Activated B cell treated with CpG ODN at 0.5 μM for 24 hours (primary cell): ENCODE results near the gene OBSCN. TPM values are rescaled to one million over a fixed set of nuclear protein-coding genes. Genes with fewer than 3 reads are reported as not detected.

ENCODE experiments used
- ATAC-seq: fragments of 200-7000 bp; cut with Tn5 transposase; one replicate; pipeline ENCODE4 v1.10.0; 2021; ENCODE audit warnings: low read depth, mild to moderate bottlenecking, moderate library complexity
- CTCF ChIA-PET: fragments of 350-600 bp; sonication (Branson Sonifier 250); formaldehyde crosslinking; loops from one replicate; lab custom pipeline; 2021; ENCODE audit warnings: antibody characterized with exemption; lab: Charles Lee
- POLR2A ChIA-PET: fragments of 350-600 bp; sonication (Branson Sonifier 250); formaldehyde crosslinking; loops from one replicate; lab custom pipeline; 2021; ENCODE audit warnings: antibody characterized with exemption; lab: Charles Lee
- DNase-seq: peaks from one replicate; pipeline ENCODE4 v3.0.0; 2022
- H3K27ac Mint-ChIP-seq: one replicate; pipeline ENCODE4 v1.8.0; 2020; ENCODE audit warnings: mixed read lengths
- H3K27me3 Mint-ChIP-seq: one replicate; pipeline ENCODE4 v1.8.0; 2021; ENCODE audit warnings: mixed read lengths
- H3K36me3 Mint-ChIP-seq: one replicate; pipeline ENCODE4 v1.8.0; 2021; ENCODE audit warnings: low read depth, mixed read lengths
- H3K4me1 Mint-ChIP-seq: one replicate; pipeline ENCODE4 v1.8.0; 2021; ENCODE audit warnings: mixed read lengths
- H3K4me3 Mint-ChIP-seq: one replicate; pipeline ENCODE4 v1.8.0; 2020; ENCODE audit warnings: mild to moderate bottlenecking, mixed read lengths
- H3K9me3 Mint-ChIP-seq: one replicate; pipeline ENCODE4 v1.8.0; 2020; ENCODE audit warnings: mixed read lengths
- intact Hi-C: fragments of 100-400 bp; cut with micrococcal nuclease; formaldehyde crosslinking; loops from one replicate; pipeline ENCODE4 v1.15.1; 2024
- total RNA-seq: library from RNA; stranded (reverse); gene quantifications from 2 replicates; pipeline ENCODE4 v1.2.3, GENCODE V29; 2022
- TF ChIP-seq, protein P1 (sequence below): fragments of 200-600 bp; IDR thresholded peaks from one replicate; pipeline ENCODE4 v1.8.0; 2022; ENCODE audit warnings: antibody characterized with exemption, mild to moderate bottlenecking

Gene OBSCN
- total RNA-seq, 1 donor from 2014 or later: 19.8 TPM

DNA sequence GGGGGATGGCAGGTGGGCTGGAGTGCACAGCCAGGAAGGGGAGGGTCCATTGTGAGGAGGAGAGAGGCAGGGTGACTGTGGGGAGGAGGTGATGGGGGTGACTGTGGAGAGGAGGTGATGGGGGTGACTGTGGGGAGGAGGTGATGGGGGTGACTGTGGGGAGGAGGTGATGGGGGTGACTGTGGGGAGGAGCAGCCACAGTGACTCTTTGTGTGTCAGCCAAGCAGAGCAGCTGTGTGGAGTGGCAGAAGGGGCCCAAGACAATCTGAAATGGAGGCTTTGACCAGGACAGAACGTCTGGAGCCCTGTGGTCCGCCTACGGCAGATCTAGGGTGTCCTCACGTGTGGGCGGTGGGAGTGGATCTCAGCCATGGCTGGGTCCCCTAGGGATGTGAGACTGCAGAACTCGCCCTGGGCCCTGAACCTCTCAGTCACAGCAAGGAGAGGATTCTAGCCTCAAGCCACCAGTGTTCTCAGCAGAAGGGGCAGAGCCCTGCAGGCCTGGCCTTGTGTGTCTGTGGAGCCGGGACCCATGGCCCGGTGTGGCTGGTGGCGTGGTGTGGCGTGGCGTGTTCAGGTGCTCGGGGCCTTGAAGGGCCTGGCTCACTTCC, 81.5 kb downstream of the OBSCN start:
- ChIA-PET CTCF (no interaction called here), POLR2A (no interaction called here)
- no peaks in the 10 kb centered on the region for H3K27me3 Mint-ChIP-seq
- H3K9me3 Mint-ChIP-seq: no peaks in the 10 kb centered on the region
- intact Hi-C loops: no loop called here
- ATAC-seq (no peak), DNase-seq (peak; percentile 4)
- no peak overlapping the region for H3K27ac Mint-ChIP-seq
- no peaks in the 10 kb centered on the region for H3K4me1 Mint-ChIP-seq
- no peak overlapping the region for H3K4me3 Mint-ChIP-seq
- TF ChIP-seq, protein P1, sequence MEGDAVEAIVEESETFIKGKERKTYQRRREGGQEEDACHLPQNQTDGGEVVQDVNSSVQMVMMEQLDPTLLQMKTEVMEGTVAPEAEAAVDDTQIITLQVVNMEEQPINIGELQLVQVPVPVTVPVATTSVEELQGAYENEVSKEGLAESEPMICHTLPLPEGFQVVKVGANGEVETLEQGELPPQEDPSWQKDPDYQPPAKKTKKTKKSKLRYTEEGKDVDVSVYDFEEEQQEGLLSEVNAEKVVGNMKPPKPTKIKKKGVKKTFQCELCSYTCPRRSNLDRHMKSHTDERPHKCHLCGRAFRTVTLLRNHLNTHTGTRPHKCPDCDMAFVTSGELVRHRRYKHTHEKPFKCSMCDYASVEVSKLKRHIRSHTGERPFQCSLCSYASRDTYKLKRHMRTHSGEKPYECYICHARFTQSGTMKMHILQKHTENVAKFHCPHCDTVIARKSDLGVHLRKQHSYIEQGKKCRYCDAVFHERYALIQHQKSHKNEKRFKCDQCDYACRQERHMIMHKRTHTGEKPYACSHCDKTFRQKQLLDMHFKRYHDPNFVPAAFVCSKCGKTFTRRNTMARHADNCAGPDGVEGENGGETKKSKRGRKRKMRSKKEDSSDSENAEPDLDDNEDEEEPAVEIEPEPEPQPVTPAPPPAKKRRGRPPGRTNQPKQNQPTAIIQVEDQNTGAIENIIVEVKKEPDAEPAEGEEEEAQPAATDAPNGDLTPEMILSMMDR: no peak
- peaks cover 5% of the 10 kb centered on the region for H3K36me3 Mint-ChIP-seq

- Mint-ChIP-seq H3K27me3 (no peaks in the 10 kb centered on the region), H3K4me1 (no peaks in the 10 kb centered on the region), H3K4me3 (no peak overlapping the region), H3K27ac (no peak overlapping the region), H3K36me3 (peaks cover 8% of the 10 kb centered on the region), H3K9me3 (no peaks in the 10 kb centered on the region)
- no peak for ATAC-seq
- POLR2A ChIA-PET: no interaction called here
- CTCF ChIA-PET: no interaction called here
- TF ChIP-seq, protein P1: no peak
- intact Hi-C loops: no loop called here
- no peak for DNase-seq
Observed at GRCh38 chr1:228289996-228290881, 82.4 kb downstream of the OBSCN start.

DNA sequence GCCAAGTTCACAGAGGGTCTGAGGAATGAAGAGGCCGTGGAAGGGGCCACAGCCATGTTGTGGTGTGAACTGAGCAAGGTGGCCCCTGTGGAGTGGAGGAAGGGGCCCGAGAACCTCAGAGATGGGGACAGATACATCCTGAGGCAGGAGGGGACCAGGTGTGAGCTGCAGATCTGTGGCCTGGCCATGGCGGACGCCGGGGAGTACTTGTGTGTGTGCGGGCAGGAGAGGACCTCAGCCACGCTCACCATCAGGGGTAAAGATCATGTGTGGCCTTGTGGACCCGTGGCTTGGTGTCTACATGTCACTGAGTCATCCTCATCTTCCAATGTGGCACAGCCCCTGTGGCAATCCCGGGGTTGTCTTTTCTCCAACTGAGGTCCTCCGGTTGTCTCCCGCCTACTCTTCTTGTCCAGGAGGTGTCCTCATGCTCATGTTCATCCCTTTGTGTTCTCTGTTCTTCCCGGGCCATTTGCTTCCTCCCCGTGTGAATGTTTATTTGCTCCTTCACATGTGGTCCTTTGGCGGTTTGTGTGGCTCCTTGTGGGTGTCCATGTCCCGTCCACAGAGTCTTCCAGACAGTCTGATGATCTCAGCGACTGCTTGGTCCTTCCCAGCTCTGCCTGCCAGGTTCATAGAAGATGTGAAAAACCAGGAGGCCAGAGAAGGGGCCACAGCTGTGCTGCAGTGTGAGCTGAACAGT, 84.2 kb downstream of the OBSCN start:
- H3K27me3 Mint-ChIP-seq: no peaks in the 10 kb centered on the region
- intact Hi-C loops: loop anchor here (1.0 kb wide), 1 partner anchor 17 kb away; no protein-coding TSS in a partner anchor
- H3K27ac Mint-ChIP-seq: no peak overlapping the region
- peaks cover 8% of the 10 kb centered on the region for H3K36me3 Mint-ChIP-seq
- ChIA-PET POLR2A (no interaction called here), CTCF (no interaction called here)
- peaks cover under 1% of the 10 kb centered on the region for H3K9me3 Mint-ChIP-seq
- no peak overlapping the region for H3K4me3 Mint-ChIP-seq
- no peaks in the 10 kb centered on the region for H3K4me1 Mint-ChIP-seq
- TF ChIP-seq, protein P1: no peak
- DNase-seq (no peak), ATAC-seq (no peak)

DNA sequence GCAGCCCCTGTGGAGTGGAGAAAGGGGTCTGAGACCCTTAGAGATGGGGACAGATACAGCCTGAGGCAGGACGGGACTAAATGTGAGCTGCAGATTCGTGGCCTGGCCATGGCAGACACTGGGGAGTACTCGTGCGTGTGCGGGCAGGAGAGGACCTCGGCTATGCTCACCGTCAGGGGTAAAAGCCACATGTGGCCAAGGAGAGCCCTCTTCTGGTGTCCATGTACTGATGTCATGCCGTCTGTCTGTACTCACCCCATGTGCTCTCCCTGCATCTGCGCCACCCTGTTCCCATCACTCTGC, 84.7 kb downstream of the OBSCN start:
- Mint-ChIP-seq H3K27ac (no peak overlapping the region), H3K4me3 (no peak overlapping the region), H3K9me3 (peaks cover 6% of the 10 kb centered on the region), H3K36me3 (peaks cover 9% of the 10 kb centered on the region), H3K4me1 (no peaks in the 10 kb centered on the region), H3K27me3 (no peaks in the 10 kb centered on the region)
- TF ChIP-seq, protein P1: no peak
- ATAC-seq (no peak), DNase-seq (no peak)
- intact Hi-C loops: no loop called here
- CTCF ChIA-PET: no interaction called here
- POLR2A ChIA-PET: no interaction called here

- no peak for DNase-seq
- TF ChIP-seq, protein P1: no peak
- peaks cover 10% of the 10 kb centered on the region for H3K9me3 Mint-ChIP-seq
- CTCF ChIA-PET: no interaction called here
- no peak overlapping the region for H3K4me3 Mint-ChIP-seq
- intact Hi-C loops: no loop called here
- ATAC-seq: no peak
- H3K36me3 Mint-ChIP-seq: peaks cover 11% of the 10 kb centered on the region
- no peaks in the 10 kb centered on the region for H3K27me3 Mint-ChIP-seq
- H3K27ac Mint-ChIP-seq: no peak overlapping the region
- H3K4me1 Mint-ChIP-seq: no peaks in the 10 kb centered on the region
- POLR2A ChIA-PET: no interaction called here
Observed at GRCh38 chr1:228293393-228293792, 85.5 kb downstream of the OBSCN start.
